Epithelial cell of proximal tubule (primary cell): ENCODE measurements around the gene FHIT. TPM values are rescaled to one million over a fixed set of nuclear protein-coding genes. Genes with fewer than 3 reads are reported as not detected.
A peak's percentile ranks its signal among the peaks of the same experiment; 100 is the strongest.

Experiments used
- DNase-seq: peaks from one replicate; pipeline ENCODE4 v3.0.0-alpha.2; 2011; ENCODE audit warnings: low read depth
- H3K4me3 ChIP-seq: 2 replicates; pipeline ENCODE4 v1.5.1; 2011; ENCODE audit warnings: low read depth, mild to moderate bottlenecking, low read length
- CTCF ChIP-seq: conservative IDR thresholded peaks from 2 replicates; pipeline ENCODE4 v1.5.1; 2012; ENCODE audit warnings: low read depth, mild to moderate bottlenecking, low read length
- total RNA-seq: library from RNA; depleted of rRNA; stranded (reverse); fragments of >200 nt; gene quantifications from 2 replicates; pipeline ENCODE4 v1.2.3, GENCODE V29; 2015

FHIT gene
- total RNA-seq, 1 donor from 2014 or later, result 3.7 TPM

- no peak overlapping the region for H3K4me3 ChIP-seq
- no peak for TF ChIP-seq CTCF
- no peak for DNase-seq
Measured at GRCh38 chr3:60301142-60301541, 950.1 kb downstream of the FHIT start.

GRCh38 chr3:60298141-60298540, 953.1 kb downstream of the FHIT start:
- TF ChIP-seq CTCF, result no peak
- H3K4me3 ChIP-seq, result no peak overlapping the region
- no peak for DNase-seq

- no peak overlapping the region for H3K4me3 ChIP-seq
- peak; percentile 1 for DNase-seq
- TF ChIP-seq CTCF, result no peak
Measured at GRCh38 chr3:60294181-60294580, 957.1 kb downstream of the FHIT start.

- no peak for DNase-seq
- H3K4me3 ChIP-seq, result no peak overlapping the region
- no peak for TF ChIP-seq CTCF
Measured at GRCh38 chr3:60291115-60291514, 960.1 kb downstream of the FHIT start.

- no peak for DNase-seq
- no peak for TF ChIP-seq CTCF
- H3K4me3 ChIP-seq, result no peak overlapping the region
Measured at GRCh38 chr3:60290122-60290492, 961.1 kb downstream of the FHIT start.

GRCh38 chr3:60289341-60290121, 961.7 kb downstream of the FHIT start:
- TF ChIP-seq CTCF, result no peak
- DNase-seq, result no peak
- no peak overlapping the region for H3K4me3 ChIP-seq

- TF ChIP-seq CTCF, result no peak
- no peak overlapping the region for H3K4me3 ChIP-seq
- no peak for DNase-seq
Measured at GRCh38 chr3:60282866-60283265, 968.4 kb downstream of the FHIT start.
